T-helper 1 cell (primary cell): ENCODE results near the gene MCHR2.

Source experiments
- DNase-seq, 5 donors: peaks; one replicate each; pipeline ENCODE4 v3.0.0-alpha.2; 2012 to 2020

The MCHR2 gene

DNA sequence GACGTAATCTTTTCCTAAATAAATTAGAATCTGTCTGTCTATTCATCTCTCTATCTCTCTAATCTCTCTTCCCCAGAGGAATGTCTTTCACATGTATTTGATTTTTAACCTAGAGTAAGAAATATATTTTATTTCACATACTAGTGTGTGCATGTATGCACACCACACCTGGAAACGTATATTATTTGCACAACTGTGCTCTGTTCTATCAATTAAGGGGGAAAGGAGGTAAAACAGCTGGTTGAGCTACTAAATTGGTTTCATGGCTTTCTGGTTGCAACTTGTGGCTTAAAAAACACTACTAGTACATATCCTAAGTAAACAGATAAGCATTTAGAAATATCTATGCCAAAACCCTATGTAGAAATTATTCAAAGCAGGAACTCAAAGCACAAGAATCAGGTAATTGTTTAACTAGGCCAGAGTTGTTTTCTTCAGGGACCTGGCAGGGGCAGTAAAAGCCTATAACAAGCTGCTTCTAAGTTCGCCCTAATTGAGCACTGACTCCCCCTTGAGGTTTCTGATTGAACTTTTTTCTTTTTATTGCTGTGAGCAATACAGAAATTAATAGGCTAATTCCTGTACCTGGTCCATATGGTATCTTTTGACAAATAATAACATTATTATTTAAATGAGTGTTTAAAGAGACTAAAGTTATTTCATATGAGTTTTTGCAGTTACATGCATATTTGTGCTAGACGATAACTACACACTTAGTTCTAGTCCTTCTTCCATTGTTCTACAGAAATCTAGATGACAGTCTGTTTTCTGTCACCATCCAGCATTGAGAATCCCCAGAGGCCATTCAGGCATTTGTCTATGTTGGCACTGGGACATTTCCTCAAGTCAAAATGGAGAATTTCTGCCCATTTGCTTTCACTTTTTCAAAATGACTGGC, 88.6 kb downstream of the MCHR2 start:
- peak in 1 of 5 donors; percentile 14 for DNase-seq

DNA sequence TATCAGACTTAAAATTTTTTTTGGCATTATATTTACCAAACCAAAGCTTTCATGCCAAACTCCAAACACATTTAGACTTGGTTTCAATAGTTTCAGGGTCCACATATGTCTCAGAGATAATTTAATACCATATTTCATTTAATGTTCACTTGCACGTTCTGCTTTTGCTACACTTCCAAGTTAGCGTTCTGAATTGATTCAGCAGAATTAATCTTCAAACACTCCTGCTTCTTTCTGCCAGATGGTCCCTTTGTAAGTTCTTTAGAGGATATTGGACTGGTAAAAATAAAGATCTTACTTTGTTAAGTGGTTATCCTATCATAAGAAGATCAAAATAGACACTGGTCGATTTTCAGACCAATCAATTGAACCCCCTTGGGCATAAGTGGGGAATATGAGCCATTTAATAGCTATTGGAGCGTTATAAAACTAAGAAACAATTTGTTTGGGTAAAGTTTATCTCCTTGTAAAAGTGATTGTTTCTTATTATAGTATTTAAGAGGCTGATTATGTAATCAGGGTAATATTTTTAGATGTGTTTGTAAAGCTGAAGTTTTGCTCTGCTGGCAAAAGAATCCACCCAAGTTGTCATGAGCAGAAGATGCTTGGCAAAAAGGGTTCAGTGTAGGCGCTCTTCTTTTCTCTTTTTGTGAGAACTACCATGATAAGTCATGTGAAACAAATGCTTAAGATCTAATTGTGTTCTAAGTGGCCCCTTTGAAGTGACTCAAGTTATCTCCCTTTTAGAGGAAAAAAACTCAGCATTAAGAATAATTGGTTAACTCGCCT, 92.2 kb downstream of the MCHR2 start:
- no peak for DNase-seq

DNA sequence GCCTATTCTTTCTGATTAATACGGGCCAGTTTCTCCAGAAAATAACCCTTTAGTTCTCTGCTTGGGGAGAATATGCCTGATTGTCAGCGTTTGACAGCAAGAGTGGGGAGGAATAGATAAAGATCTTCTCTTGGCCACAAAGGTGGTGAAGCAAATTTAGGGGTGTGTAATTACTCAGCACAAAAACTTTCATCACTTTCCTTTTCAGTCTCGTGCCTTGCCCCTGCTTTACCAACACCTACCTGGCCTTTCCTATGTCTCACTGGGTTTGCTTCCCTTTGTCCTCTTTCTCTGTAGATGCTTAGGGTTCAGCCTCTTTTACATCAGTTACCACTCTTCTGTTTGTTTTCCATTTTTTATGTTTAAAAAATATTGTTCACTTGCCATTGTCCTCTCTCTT, 99.2 kb downstream of the MCHR2 start:
- no peak for DNase-seq

DNA sequence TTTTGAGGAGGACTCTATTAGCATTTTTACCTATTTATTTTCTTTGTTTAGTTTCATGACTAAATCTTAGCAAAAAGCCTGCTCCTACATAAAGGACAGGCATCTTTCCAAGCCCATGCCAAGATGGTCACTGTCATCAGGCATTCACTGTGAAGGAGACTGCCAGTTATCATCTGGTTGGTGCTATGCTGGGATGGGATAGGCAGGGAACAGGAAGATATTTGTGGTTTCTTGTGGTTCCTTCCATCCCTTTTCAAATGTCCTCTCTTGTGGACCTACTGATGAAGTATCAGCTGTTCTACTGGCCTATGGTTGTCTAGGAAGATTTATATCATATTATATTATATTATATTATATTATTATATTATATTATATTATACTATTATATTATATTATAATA, 107.0 kb downstream of the MCHR2 start:
- DNase-seq: no peak

DNA sequence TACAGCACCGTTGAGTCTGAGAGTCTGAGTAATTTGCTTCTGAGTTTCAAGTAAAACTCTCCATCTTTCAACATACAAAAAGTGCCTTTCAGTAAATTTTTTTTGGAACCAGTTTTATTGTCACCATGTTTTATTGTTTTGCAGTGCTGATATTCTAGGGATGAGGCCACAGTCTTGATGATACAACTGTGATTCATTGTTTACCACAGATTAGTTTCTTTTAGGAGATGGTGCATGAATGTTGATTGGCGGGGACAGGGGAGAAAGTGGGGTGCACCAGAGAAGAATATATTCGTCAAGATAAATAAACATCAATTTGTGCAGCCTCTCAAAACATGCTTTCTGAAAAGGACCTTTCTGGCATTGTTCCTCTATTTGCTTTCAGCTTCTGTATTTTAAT, 109.0 kb downstream of the MCHR2 start:
- DNase-seq: no peak

DNA sequence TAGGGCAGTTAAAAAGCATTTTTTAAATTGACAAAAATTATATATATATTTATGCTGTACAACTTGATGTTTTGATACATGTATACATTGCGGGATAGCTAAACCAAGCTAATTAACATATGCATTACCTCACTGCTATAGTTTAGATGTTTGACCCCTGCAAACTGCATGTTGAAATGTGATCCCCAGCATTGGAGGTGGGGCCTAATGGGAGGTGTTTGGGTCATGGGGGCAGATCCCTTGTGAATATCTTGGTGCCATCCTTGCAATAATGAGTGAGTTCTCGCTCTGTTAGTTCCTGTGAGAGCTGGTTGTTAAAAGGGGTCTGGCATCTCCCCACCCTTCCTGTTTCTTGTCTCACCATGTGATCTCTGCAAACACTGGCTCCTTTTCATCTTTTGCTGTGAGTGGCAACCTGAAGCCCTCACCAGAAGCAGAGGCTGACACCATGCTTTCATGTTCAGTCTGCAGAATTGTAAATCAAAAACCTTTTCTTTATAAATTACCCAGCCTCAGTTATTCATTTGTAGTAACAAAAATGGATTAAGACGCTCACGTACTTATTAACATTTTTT, 111.8 kb downstream of the MCHR2 start:
- DNase-seq: no peak

DNA sequence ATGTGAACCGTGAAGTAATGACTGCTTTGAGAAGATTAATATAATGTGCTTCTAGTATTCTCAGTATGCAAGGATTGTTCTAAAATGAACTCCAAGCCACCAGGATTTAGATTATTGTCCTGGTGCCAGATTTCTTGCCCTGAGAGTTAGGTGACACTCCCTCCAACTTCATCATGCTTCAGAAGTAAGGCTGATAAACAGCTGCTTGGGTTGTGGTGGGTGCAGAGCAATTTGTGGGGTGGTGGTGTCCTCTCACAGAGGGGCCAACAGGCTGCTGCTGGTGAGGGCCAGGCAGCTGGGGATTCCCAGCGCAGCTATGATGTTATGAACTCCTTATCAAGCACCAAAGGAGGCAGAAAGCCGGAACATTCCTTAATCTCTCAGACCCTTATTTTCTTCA, 114.6 kb downstream of the MCHR2 start:
- DNase-seq: no peak

DNA sequence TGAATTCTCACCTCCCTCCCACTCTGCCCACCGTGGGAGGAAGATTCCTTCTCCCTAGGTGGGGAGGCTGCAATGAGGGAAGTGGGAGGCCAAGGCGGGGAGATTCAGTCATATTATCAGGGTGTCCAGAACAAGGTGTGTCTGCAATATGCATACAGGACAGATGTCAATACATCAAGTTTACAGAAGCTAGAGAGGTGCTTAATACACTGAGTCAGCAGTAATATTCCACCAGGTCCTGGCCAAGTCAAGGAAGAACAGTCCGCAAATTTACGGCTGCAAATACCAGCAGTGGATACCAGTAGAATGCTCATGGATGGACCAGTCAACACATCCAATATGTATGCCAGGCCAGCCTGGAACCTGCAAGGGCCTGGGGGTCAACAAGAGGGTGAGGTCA, 119.0 kb downstream of the MCHR2 start:
- no peak for DNase-seq

DNA sequence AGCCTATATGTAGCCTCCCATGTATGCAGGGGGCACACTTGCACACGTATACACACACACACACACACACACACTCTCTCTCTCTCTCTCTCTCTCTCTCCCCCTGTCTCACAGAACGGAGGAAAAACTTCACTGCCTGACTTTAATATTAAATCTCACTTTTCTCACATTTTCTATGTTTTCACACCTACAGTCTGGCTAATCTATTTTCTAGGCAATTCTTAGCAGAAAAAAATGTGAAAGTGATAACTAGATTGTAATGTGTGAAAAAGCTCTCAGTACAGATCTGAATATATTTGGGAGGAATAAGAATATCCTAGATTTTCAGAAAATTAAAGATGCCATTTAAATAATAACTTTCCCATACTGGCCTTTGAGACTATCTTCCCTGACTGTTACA, 120.9 kb downstream of the MCHR2 start:
- no peak for DNase-seq

DNA sequence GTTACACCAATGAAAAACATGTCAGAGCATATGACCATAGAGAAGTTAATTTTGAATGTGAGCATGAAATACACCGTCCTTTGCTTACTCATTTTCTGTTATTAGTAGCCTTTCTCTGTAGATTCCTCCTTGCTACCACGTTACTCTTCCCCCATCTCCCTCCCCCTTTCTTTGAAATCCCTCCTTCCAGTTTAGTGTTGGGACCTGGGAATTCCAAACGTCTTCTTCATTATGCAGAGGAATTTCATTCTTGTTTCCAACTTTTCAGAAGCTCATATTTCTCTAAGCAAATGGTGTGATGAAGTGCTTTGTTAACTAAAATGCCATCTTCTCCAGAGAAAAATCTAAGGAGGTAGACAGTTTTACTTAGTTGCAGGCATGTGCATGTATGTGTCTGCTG, 122.4 kb downstream of the MCHR2 start:
- no peak for DNase-seq
